SK-N-SH (cell line): ENCODE data around the gene DAB1. TPM values are rescaled to one million over a fixed set of nuclear protein-coding genes. Genes with fewer than 3 reads are reported as not detected.

ENCODE experiments used
- CTCF ChIA-PET: fragments of 300-600, 350-600 bp; formaldehyde crosslinking; extraction: SDS; loops from one replicate; lab custom pipeline; 2021; lab: Yijun Ruan, JAX
- POLR2A ChIA-PET: fragments of 350-600 bp; sonication (Branson Sonifier 250); formaldehyde crosslinking; extraction: SDS; loops from one replicate; lab custom pipeline; 2020; ENCODE audit warnings: antibody characterized with exemption, inconsistent platforms; lab: Yijun Ruan, JAX
- DNase-seq: peaks from one replicate; pipeline ENCODE4 v3.0.0; 2012
- H2AFZ ChIP-seq: fragments of 200-600 bp; sonication (generic); 2 replicates; pipeline ENCODE4 v1.8.1; 2016; ENCODE audit warnings: antibody characterized with exemption, mild to moderate bottlenecking, low read depth
- H3F3A ChIP-seq: fragments of 200-600 bp; sonication (generic); replicated peaks from 2 replicates; pipeline ENCODE3; 2016; ENCODE audit warnings: antibody characterized with exemption, mild to moderate bottlenecking; ENCODE audit not compliant: insufficient read depth
- H3K27ac ChIP-seq, 2 experiments: fragments of 200-500 bp in 1 of 2; fragments of 200-600 bp in 1 of 2; sonication (Bioruptor generic) in 1 of 2; sonication (generic), shearing (Covaris generic) in 1 of 2; 2 replicates each; pipeline versions ENCODE4 v1.5.1 to v1.6.1; 2014 to 2016; ENCODE audit warnings: low read depth in 2 of 2, inconsistent platforms in 1 of 2, low read length in 1 of 2, mild to moderate bottlenecking in 1 of 2, mixed read lengths in 1 of 2
- H3K27me3 ChIP-seq: fragments of 200-600 bp; sonication (generic), shearing (Covaris generic); 2 replicates; pipeline ENCODE4 v1.6.1; 2016; ENCODE audit warnings: mixed run types; ENCODE audit not compliant: insufficient read depth
- H3K36me3 ChIP-seq, 2 experiments: fragments of 200-500 bp in 1 of 2; fragments of 200-600 bp in 1 of 2; sonication (Bioruptor generic) in 1 of 2; sonication (generic) in 1 of 2; replicated peaks in 1 of 2; 2 replicates each; pipeline versions ENCODE3 to v1.5.1; 2014 to 2016; ENCODE audit warnings: low read length in 1 of 2, mild to moderate bottlenecking in 1 of 2; ENCODE audit not compliant: insufficient read depth in 2 of 2, control insufficient read depth in 1 of 2
- H3K4me1 ChIP-seq, 2 experiments: fragments of 200-500 bp in 1 of 2; fragments of 200-600 bp in 1 of 2; sonication (Bioruptor generic) in 1 of 2; sonication (generic), shearing (Covaris generic) in 1 of 2; 2 replicates each; pipeline versions ENCODE4 v1.5.1 to v1.6.1; 2014 to 2016; ENCODE audit warnings: low read depth in 1 of 2, low read length in 1 of 2, mixed run types in 1 of 2; ENCODE audit not compliant: insufficient read depth in 2 of 2, control insufficient read depth in 1 of 2
- H3K4me2 ChIP-seq: fragments of 200-600 bp; sonication (generic), shearing (Covaris generic); 2 replicates; pipeline ENCODE4 v1.6.1; 2017; ENCODE audit warnings: mixed run types
- H3K4me3 ChIP-seq, 2 experiments: fragments of 200-500 bp in 1 of 2; fragments of 200-600 bp in 1 of 2; sonication (Bioruptor generic) in 1 of 2; sonication (generic), shearing (Covaris generic) in 1 of 2; 2 replicates each; pipeline versions ENCODE4 v1.5.1 to v1.8.1; 2014 to 2016; ENCODE audit warnings: low read depth in 2 of 2, inconsistent platforms in 1 of 2, low read length in 1 of 2, mild to moderate bottlenecking in 1 of 2, mixed read lengths in 1 of 2, moderate library complexity in 1 of 2
- H3K79me2 ChIP-seq: fragments of 200-600 bp; sonication (generic); 2 replicates; pipeline ENCODE4 v1.8.1; 2017; ENCODE audit warnings: mild to moderate bottlenecking; ENCODE audit not compliant: insufficient read depth
- H3K9ac ChIP-seq: fragments of 200-600 bp; sonication (generic); 2 replicates; pipeline ENCODE4 v1.6.1; 2017; ENCODE audit warnings: mixed run types
- H3K9me2 ChIP-seq: fragments of 200-600 bp; sonication (generic); 2 replicates; pipeline ENCODE4 v1.6.1; 2017; ENCODE audit warnings: mixed run types
- H3K9me3 ChIP-seq: fragments of 200-600 bp; sonication (generic); 2 replicates; pipeline ENCODE4 v1.6.1; 2017; ENCODE audit warnings: mixed run types, mild to moderate bottlenecking, moderate library complexity
- H4K20me1 ChIP-seq: fragments of 200-600 bp; sonication (generic); 2 replicates; pipeline ENCODE4 v1.6.1; 2017; ENCODE audit warnings: mild to moderate bottlenecking, mixed run types; ENCODE audit not compliant: insufficient read depth
- CHD2 ChIP-seq: fragments of 150-350 bp; IDR thresholded peaks from 2 replicates; pipeline ENCODE4 v1.6.1; 2018; ENCODE audit warnings: low read length; ENCODE audit not compliant: partially characterized antibody
- ELF1 ChIP-seq: IDR thresholded peaks from 2 replicates; pipeline ENCODE4 v1.4.0; 2012
- EP300 ChIP-seq, 2 experiments: IDR thresholded peaks; 2 replicates each; pipeline versions ENCODE4 v1.4.0 to v1.6.1; 2012; ENCODE audit warnings: borderline replicate concordance in 1 of 2, low read depth in 1 of 2, low read length in 1 of 2
- FOXJ3 ChIP-seq: sonication (generic); formaldehyde crosslinking; IDR thresholded peaks from 2 replicates; pipeline ENCODE4 v1.5.1; 2020; ENCODE audit warnings: mild to moderate bottlenecking, missing genetic modification reagents
- GATA2 ChIP-seq: sonication (generic); formaldehyde crosslinking; IDR thresholded peaks from 2 replicates; pipeline ENCODE4 v1.5.0; 2020; ENCODE audit warnings: mild to moderate bottlenecking, missing genetic modification reagents
- MAX ChIP-seq: IDR thresholded peaks from 2 replicates; pipeline ENCODE4 v1.4.0; 2012; ENCODE audit warnings: low read depth
- MEF2A ChIP-seq: IDR thresholded peaks from 2 replicates; pipeline ENCODE4 v1.4.0; 2012; ENCODE audit warnings: low read depth, borderline replicate concordance
- MXI1 ChIP-seq: IDR thresholded peaks from 2 replicates; pipeline ENCODE4 v1.6.1; 2012; ENCODE audit warnings: mild to moderate bottlenecking, low read depth, low read length, improper control_type of control experiment
- NRF1 ChIP-seq: IDR thresholded peaks from 2 replicates; pipeline ENCODE4 v1.6.1; 2012; ENCODE audit warnings: low read depth, mild to moderate bottlenecking, low read length
- RCOR1 ChIP-seq: fragments of 150-350 bp; IDR thresholded peaks from 2 replicates; pipeline ENCODE4 v1.6.1; 2017; ENCODE audit warnings: antibody characterized with exemption, low read length
- REST ChIP-seq: IDR thresholded peaks from 2 replicates; pipeline ENCODE4 v1.6.1; 2012; ENCODE audit warnings: mild to moderate bottlenecking, low read depth, low read length, moderate library complexity
- RFX5 ChIP-seq: IDR thresholded peaks from 2 replicates; pipeline ENCODE4 v1.6.1; 2012; ENCODE audit warnings: mild to moderate bottlenecking, improper control_type of control experiment, low read length
- WGBS: methylation state at CpG from one replicate; pipeline ENCODE4 v1.1.6; 2017; ENCODE audit warnings: low lambda C conversion rate; 5-methylcytosine and 5-hydroxymethylcytosine counted together
- polyA plus RNA-seq, 3 experiments: library from polyadenylated mRNA; depleted of rRNA; stranded (reverse); fragments of >200 nt; gene quantifications; 2 replicates each; pipeline ENCODE4 v1.2.3, GENCODE V29; 2012

Gene DAB1
- polyA plus RNA-seq, 1 of the 3 experiments (the other 2 are of a cell fraction), result 2.9 TPM

GRCh38 chr1:57007948-57008347, 415.9 kb downstream of the DAB1 start:
- no peak for DNase-seq
- Histone ChIP-seq H3K9me2 (no peaks in the 10 kb centered on the region), H3K9me3 (no peaks in the 10 kb centered on the region), H2AFZ (no peak overlapping the region), H3K27ac (no peak overlapping the region), H3K9ac (no peak overlapping the region), H4K20me1 (no peaks in the 10 kb centered on the region), H3K4me2 (no peak overlapping the region), H3K79me2 (no peaks in the 10 kb centered on the region), H3K4me1 (peaks cover 0 to 13% of the 10 kb centered on the region in 2 experiments; a peak in 2 of 4 replicates), H3K36me3 (peaks cover 0 to 5% of the 10 kb centered on the region in 2 experiments), H3K27me3 (no peaks in the 10 kb centered on the region), H3K4me3 (no peak overlapping the region), H3F3A (no peaks in the 10 kb centered on the region)
- TF ChIP-seq REST, result no peak
- TF ChIP-seq MXI1, result no peak
- no peak for TF ChIP-seq ELF1
- TF ChIP-seq RFX5, result no peak
- ChIA-PET CTCF (interaction anchor here (1.4 to 2.0 kb wide), 3 partner anchors 10 to 97 kb away, joined by 3 to 5 read pairs (median 4); no protein-coding TSS in a partner anchor), POLR2A (no interaction called here)
- 17% methylated on average over 2 of the region's 2 CpGs for WGBS

GRCh38 chr1:57007472-57007871, 416.4 kb downstream of the DAB1 start:
- no peak overlapping the region for H3K27ac ChIP-seq
- H3K9me3 ChIP-seq, result no peaks in the 10 kb centered on the region
- H3K4me3 ChIP-seq, result no peak overlapping the region
- no peaks in the 10 kb centered on the region for H3K79me2 ChIP-seq
- H3K4me1 ChIP-seq, result peaks cover 0 to 13% of the 10 kb centered on the region in 2 experiments; a peak in 2 of 4 replicates
- no peaks in the 10 kb centered on the region for H3F3A ChIP-seq
- peaks cover 0 to 5% of the 10 kb centered on the region in 2 experiments for H3K36me3 ChIP-seq
- CTCF ChIA-PET, result interaction anchor here (0.8 to 2.0 kb wide), 4 partner anchors 10 to 60 kb away, joined by 3 to 5 read pairs (median 4); no protein-coding TSS in a partner anchor
- H3K4me2 ChIP-seq, result no peak overlapping the region
- TF ChIP-seq EP300 (IDR thresholded peaks at IDR 0.05; ENCODE audit: borderline replicate concordance in 1 of 2, low read depth in 1 of 2, low read length in 1 of 2) (peak in 1 of 2 experiments; percentile 77; a peak in 1 of 4 replicates), ELF1 (no peak), MEF2A (no peak), GATA2 (CRISPR knock-in tag) (peak; percentile 95), FOXJ3 (0 out of 2 replicates have a peak, but pooled peaks have one; percentile 19), CHD2 (peak; percentile 42), NRF1 (no peak), RCOR1 (peak; percentile 100), MAX (no peak)
- DNase-seq, result peak; percentile 55
- POLR2A ChIA-PET, result no interaction called here
- no peak overlapping the region for H2AFZ ChIP-seq
- no peaks in the 10 kb centered on the region for H3K27me3 ChIP-seq
- H4K20me1 ChIP-seq, result no peaks in the 10 kb centered on the region
- H3K9ac ChIP-seq, result no peak overlapping the region
- H3K9me2 ChIP-seq, result no peaks in the 10 kb centered on the region
- WGBS, result 54% methylated on average over 2 of the region's 2 CpGs
